DMS153 (cell line): ENCODE data around the gene IFITM2.
A peak's percentile ranks its signal among the peaks of the same experiment; 100 is the strongest.

Source experiments
- DNase-seq: peaks from one replicate; lab custom pipeline; 2025; lab: John Stamatoyannopoulos, UW

The IFITM2 gene

DNA sequence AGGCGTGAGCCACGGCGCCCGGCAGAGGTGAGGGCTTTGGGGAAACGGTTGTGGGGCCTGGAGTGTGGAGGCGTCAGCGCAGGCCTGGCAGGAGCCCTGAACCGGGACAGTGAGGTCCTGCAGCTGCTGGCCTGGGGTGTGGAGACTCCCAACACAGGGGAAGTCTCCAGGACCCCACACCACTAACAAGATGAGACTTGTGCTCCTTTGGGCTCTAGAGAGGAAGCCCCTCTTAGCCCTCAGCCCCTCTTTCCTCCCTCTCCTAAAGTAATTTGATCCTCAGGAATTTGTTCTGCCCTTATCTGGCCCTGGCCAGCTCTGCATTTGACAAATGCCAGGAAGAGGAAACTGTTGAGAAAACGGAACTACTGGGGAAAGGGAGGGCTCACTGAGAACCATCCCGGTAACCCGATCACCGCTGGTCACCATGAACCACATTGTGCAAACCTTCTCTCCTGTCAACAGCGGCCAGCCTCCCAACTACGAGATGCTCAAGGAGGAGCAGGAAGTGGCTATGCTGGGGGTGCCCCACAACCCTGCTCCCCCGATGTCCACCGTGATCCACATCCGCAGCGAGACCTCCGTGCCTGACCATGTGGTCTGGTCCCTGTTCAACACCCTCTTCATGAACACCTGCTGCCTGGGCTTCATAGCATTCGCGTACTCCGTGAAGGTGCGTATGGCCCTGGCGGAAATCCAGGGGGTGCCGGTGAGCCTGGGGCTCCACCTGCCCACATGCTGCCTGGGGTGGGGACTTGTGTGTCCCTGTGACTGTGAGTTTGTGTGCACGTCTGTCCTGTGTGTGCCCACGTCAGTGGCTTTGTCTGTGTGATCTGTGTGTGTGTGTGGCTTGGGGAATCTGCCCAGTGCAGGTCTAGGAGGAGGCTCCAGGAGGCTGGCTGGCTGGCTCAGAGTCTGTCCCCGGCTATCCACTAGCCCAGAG is at the start of gene IFITM2:
Gene IFITM2, plus strand, starts transcription at position 51 of the 943 bp plus-strand sequence. Its CDS starts 377 bp downstream, at position 428.
- DNase-seq = peak; percentile 27

DNA sequence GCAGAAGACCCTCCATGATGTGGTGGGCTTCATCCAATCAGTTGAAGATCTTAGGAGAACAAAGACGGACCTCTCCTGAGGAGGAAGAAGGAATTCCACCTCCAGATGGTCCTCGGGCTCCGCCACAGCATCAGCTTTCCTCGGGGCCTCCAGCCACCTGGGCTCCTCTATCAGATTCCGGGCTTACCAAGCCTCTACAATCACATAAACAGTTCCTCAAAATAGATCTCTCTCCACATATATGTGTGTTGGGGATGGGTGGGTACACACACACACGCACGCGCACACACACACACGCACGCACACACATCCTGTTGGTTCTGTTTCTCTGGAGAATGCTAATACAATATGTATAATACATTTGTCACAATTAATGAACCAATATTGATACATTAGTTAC is 48.2 kb upstream of the IFITM2 start:
- no peak for DNase-seq

DNA sequence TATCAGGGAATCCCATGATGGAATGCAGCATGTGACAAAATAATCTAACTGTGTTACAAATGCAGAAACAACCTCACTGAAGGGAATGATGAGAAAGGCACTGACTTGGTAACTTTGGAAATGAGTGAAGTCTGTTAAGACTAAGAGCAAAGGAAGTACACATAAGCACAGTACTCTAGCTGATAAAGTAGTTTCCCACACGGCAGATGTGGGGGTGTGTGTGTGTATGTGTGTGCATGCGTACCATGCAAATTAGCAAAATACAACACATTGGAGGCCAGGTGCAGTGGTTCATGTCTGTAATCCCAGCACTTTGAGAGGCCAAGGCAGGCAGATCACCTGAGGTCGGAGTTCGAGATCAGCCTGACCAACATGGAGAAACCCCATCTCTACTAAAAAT is 46.0 kb upstream of the IFITM2 start:
- no peak for DNase-seq

DNA sequence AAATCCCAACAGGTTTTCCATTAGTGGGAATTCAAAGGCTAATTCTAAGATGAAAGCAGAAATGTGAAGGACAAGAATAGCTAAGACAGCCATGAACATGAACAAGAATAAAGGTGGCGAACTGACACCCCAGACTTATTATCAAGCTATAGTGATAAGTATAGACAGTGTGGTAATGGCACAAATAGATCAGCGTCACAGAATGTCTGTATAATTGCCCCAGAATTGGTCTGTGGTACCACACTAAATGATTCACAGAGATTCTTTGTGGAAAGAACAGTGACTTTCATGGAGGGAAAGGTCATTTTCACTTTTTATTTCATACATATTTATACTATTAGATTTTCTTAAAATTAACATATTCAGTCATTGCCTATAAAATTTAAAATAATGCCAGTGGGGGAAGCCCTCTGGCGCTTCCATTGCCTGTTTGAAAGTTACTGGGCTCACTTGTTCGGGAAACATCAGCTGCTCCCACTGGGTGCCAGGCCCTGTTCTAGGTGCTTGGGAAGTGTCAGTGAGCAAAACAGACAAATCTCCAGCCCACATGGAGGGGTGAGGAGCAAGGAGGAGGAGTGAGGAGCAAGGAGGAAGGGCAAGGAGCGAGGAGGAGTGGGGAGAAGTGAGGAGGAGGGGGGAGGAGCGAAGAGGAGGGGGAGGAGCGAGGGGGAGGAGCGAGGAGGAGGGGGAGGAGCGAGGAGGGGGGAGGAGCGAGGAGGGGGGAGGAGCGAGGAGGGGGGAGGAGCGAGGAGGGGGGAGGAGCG is 40.8 kb upstream of the IFITM2 start:
- no peak for DNase-seq

DNA sequence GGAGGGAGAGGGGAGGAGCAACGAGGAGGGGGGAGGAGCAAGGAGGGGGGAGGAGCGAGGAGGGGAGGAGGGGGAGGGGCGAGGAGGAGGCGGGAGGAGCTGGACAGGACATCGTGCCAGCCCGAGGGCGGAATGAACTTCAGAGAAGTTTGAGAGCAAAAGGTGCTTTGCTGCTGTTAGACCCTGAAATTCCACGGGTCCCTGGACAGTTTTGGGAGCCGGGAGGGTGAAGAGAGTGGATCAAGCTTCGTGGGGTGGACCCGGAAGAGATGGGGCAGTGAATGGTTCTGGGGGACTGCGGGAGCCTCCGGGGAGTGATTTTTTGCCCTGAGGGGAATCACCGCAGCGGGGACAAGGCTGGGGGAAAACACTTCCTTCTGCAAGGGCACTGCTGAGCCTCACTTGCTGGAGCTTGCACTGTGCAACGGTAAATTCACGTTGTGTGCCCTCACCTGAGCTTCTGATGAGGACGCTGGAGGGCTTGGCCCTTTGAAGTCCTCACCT is 40.1 kb upstream of the IFITM2 start:
- no peak for DNase-seq

DNA sequence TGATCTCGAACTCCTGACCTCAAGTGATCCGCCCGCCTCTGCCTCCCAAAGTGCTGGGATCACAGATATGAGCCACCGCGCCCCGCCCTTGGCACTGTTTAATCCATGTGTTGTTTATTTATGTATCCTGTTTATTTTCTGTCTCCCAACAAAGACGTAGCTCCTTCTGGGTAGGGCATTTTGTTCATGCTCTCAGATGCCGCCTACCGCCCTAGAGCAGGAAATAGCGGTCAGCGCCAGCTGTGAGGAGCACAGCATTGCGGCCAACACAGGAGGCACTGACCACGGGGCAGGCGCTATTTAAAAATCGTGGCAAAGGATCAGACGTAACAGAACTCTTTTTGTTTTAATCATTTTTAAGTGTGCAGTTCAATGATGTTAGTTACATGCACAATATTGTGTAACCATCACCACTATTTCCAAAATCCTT is 38.9 kb upstream of the IFITM2 start:
- peak; percentile 11 for DNase-seq

- DNase-seq = no peak
Observed at GRCh38 chr11:269146-269890, 38.3 kb upstream of the IFITM2 start.

DNA sequence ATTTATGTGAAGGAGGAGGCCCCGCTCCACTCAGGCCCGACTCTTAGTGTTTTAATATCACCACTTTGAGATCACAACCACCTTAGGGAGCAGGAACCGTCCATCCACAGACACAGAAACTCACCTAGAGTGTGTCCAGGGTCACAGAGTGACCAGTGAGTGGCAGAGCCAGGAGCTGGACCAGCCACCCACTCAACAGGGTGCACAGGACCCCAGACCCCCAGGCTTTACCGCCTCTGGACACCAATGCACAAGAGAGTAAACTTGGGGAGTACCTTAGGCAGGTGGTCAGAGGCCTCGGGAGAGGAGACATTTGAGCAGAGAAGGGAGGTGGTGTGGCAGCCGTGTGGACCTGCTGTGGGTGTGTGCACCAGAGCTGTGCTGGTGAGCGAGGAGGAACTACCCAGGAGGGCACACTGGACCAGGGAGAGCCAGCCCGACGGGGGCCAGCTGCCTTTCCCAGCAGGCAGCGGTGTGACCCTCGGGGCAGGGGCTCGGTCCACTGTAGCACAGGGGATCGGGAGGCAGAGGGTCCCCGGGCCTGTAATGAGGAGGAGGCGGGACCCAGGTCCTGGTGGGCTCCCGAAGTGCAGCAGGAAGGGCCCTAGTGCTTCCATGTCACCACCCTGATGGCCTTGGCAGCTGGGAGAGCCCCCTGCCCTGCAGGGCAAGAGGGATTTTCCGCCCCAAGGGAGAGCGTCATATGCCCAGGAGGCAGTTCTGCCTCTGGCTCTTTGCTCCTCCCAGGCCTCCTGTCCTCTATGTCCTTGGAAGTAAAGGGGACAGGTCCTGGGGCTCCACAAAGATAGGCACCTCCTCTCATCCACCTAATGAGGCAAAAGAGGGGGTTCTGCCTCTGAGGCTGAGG is 36.9 kb upstream of the IFITM2 start:
- no peak for DNase-seq

- DNase-seq = no peak
Observed at GRCh38 chr11:271319-271715, 36.3 kb upstream of the IFITM2 start.

- DNase-seq = no peak
Observed at GRCh38 chr11:272195-272930, 35.3 kb upstream of the IFITM2 start.

GRCh38 chr11:272931-273198 is 34.8 kb upstream of the IFITM2 start:
- DNase-seq = no peak

DNA sequence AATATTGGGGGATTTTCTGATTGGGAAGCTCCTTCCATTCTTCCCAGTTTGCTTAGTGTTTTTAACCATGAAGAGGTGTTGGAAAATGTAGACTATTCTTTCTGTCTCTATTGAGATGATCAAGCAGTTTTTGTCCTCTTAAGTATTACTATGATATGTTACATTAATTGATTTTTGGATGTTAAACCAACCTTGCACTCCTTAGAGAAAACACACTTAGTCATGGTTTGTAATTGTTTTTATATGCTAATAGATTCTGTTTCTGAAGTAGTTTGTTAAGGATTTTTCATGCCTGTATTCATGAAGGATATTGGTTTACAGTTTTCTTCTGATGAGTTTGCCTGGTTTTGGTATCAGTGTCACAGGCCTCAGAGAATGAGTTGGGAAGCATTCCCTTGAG is 31.4 kb upstream of the IFITM2 start:
- no peak for DNase-seq

DNA sequence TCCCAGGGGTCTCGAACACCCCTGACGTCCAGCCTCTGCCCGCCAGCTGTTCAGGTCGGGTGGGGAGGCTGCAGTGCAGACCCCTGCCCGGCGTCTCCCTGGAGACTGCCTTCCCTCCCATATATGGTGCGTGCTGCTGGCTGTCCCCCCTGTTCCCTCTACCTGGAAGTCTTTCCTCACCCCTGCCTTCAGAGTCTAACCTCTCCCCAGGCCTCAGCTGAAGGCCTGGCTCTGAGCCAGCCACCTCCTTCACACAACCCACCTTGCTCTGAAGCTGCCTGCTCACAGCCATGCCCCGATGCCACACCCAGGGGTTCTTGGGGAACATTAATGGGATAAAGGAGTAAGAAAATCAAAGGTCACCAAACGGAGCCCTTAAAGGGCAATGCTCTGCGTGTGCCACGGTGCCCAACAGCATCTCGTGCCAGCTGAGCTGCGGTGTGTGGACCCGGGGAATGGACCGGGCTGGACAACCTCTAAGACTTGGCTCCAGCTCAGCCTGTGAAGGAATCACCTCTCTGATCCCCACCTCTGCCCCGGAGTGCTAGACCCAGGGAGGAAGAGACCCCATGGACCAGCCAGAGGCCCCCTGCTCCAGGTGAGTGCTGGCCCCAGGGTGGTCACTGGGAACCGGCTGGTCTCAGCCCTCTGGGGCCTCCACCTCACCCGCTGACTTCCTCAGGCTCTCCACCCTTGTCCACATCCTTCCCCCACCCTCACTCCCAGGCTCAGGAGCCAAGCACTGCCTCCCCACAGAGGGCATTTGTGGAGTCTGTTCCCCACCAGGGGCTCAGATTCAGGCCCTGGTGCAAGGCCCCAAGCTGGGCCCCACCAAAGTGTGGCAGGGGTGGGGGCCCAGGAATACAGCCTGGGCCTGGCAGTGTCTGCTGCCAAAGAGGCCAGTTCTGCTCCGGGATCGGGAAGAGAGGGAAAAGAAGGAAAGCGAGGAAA is 29.3 kb upstream of the IFITM2 start, which contains the start of gene NLRP6:
Gene NLRP6, plus strand, starts transcription at position 407 of the 951 bp plus-strand sequence. Its CDS starts 163 bp downstream, at position 570.
- DNase-seq = no peak

DNA sequence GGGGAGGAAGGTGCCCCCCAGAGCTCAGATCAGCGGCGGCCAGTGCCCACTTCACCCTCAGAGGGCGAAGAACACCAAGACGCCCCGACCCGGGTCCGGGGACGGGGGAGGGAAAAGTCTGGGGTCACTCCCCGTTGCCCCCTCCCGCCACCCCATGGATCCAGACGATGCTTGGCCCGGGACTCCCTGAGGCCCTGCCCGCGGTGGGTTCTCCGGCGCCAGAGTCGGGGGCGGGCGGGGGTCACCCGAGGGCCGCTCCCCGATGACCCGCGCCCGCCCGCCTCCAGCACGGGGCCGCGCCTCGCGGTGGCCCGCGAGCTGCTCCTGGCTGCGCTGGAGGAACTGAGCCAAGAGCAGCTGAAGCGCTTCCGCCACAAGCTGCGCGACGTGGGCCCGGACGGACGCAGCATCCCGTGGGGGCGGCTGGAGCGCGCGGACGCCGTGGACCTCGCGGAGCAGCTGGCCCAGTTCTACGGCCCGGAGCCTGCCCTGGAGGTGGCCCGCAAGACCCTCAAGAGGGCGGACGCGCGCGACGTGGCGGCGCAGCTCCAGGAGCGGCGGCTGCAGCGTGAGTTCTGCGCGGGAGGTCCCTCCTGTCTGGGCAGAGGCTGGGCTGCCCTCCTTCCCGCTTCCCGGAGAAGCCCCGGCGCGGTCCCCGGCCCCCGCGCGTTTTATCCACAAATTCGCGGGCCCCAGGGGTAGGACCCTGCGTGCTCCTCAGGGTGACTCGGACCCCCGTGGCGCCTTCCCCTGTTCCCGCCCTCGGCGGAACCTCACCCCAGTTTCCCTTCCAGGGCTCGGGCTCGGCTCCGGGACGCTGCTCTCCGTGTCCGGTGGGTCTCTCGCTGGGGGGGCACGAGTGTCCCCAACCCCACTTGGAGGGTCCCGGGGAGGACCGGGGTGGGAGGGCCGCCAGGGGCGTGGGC is 28.3 kb upstream of the IFITM2 start:
- DNase-seq = no peak

DNA sequence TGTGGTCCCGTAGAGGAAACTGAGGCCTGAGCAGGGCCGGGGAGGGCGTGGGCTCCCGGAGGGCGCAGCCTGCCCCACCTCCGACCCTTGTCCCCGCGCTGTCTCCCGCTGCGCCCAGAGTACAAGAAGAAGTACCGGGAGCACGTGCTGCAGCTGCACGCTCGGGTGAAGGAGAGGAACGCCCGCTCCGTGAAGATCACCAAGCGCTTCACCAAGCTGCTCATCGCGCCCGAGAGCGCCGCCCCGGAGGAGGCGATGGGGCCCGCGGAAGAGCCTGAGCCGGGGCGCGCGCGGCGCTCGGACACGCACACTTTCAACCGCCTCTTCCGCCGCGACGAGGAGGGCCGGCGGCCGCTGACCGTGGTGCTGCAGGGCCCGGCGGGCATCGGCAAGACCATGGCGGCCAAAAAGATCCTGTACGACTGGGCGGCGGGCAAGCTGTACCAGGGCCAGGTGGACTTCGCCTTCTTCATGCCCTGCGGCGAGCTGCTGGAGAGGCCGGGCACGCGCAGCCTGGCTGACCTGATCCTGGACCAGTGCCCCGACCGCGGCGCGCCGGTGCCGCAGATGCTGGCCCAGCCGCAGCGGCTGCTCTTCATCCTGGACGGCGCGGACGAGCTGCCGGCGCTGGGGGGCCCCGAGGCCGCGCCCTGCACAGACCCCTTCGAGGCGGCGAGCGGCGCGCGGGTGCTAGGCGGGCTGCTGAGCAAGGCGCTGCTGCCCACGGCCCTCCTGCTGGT is 27.5 kb upstream of the IFITM2 start:
- DNase-seq = no peak

DNA sequence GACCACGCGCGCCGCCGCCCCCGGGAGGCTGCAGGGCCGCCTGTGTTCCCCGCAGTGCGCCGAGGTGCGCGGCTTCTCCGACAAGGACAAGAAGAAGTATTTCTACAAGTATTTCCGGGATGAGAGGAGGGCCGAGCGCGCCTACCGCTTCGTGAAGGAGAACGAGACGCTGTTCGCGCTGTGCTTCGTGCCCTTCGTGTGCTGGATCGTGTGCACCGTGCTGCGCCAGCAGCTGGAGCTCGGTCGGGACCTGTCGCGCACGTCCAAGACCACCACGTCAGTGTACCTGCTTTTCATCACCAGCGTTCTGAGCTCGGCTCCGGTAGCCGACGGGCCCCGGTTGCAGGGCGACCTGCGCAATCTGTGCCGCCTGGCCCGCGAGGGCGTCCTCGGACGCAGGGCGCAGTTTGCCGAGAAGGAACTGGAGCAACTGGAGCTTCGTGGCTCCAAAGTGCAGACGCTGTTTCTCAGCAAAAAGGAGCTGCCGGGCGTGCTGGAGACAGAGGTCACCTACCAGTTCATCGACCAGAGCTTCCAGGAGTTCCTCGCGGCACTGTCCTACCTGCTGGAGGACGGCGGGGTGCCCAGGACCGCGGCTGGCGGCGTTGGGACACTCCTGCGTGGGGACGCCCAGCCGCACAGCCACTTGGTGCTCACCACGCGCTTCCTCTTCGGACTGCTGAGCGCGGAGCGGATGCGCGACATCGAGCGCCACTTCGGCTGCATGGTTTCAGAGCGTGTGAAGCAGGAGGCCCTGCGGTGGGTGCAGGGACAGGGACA is 26.7 kb upstream of the IFITM2 start:
- DNase-seq = no peak
